Measurements from ENCODE around the gene FRY. TPM values are rescaled to one million over a fixed set of nuclear protein-coding genes. Genes with fewer than 3 reads are reported as not detected.
A peak's percentile ranks its signal among the peaks of the same experiment; 100 is the strongest.

Gene FRY
- total and polyA plus RNA-seq, 2 donors, result 4.8 to 9.8 TPM

DNA sequence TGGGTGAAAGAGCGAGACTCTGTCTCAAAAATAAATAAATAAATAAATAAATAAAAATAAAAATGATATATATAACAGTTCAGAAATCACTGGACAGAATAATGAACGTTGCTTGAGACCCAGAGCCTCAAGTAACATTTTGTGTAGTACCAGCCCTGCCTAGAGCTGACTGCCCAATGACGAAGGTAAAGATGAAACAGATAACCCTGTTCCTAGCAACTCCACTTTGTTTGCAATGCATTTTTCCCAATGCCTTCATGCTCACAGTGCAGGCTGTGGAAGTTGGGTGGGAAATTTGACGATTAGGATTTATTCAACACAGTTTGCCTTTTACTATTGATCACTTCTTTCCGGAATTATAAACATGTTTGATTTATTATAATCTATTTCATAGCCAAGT lies 22.2 kb upstream of the FRY start:
- H3K4me1 ChIP-seq (ENCODE audit: control insufficient read depth in 2 of 2, insufficient read depth in 2 of 2, low read length in 2 of 2), result no peaks in the 10 kb centered on the region
- DNase-seq (ENCODE audit: low read depth in 6 of 9, low spot score in 9 of 9), result no peak
- no peaks in the 10 kb centered on the region for H3K36me3 ChIP-seq (ENCODE audit: control insufficient read depth in 2 of 2, insufficient read depth in 2 of 2, low read length in 1 of 2)
- H3K9me3 ChIP-seq (ENCODE audit: control insufficient read depth in 2 of 2, insufficient read depth in 1 of 2, low read length in 1 of 2), result no peaks in the 10 kb centered on the region
- H3K27me3 ChIP-seq (ENCODE audit: control insufficient read depth in 2 of 2, insufficient read depth in 1 of 2, low read length in 1 of 2), result no peaks in the 10 kb centered on the region
- no peak overlapping the region for H3K4me3 ChIP-seq (ENCODE audit: low read length in 2 of 2)
- H3K27ac ChIP-seq (ENCODE audit: low read depth in 1 of 2, low read length in 1 of 2), result no peak overlapping the region
- 94% methylated on average over 5 of the region's 5 CpGs for WGBS

DNA sequence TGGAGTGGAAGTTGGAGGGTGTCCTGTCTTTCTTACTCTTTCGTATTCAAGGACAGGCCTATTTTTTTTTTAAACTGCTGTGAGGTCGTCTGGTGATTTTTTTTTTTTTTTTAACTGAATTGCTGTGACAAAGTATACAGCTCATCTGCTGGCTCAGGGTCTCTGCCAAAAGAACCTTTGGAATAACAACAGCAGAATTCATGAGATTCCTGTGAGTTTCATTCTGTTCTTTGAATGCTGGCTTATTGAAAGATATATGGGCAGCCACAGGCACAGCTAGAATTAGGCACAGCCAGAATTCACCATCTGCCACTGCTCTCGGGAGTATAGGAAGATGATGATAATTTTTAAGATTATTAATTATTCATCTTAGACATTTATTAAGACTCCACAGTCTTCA lies 21.4 kb upstream of the FRY start:
- Histone ChIP-seq H3K27ac (ENCODE audit: low read depth in 1 of 2, low read length in 1 of 2) (no peak overlapping the region), H3K4me1 (ENCODE audit: control insufficient read depth in 2 of 2, insufficient read depth in 2 of 2, low read length in 2 of 2) (no peaks in the 10 kb centered on the region), H3K27me3 (ENCODE audit: control insufficient read depth in 2 of 2, insufficient read depth in 1 of 2, low read length in 1 of 2) (no peaks in the 10 kb centered on the region), H3K36me3 (ENCODE audit: control insufficient read depth in 2 of 2, insufficient read depth in 2 of 2, low read length in 1 of 2) (no peaks in the 10 kb centered on the region), H3K9me3 (ENCODE audit: control insufficient read depth in 2 of 2, insufficient read depth in 1 of 2, low read length in 1 of 2) (no peaks in the 10 kb centered on the region), H3K4me3 (ENCODE audit: low read length in 2 of 2) (no peak overlapping the region)
- no peak for DNase-seq (ENCODE audit: low read depth in 6 of 9, low spot score in 9 of 9)
- WGBS, result 94% methylated on average over 3 of the region's 3 CpGs

DNA sequence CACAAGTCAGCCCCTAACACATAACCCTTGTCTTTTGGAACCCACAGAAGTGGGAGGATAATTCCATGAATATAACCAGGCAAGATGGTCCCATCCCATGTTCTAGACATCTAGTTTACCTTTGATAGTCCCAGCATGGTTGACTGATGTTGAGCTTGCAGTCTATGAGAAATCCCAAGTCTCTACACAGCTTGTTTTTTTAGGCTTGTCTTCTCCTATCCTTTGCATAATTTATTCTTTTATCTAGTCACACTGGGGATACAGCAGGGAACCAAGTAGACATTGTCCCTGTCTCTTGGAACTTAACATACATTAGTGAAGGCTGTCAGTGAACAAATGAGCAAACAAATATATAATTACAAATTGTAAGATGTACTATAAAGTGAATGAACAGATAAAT lies 19.6 kb upstream of the FRY start:
- H3K27ac ChIP-seq (ENCODE audit: low read depth in 1 of 2, low read length in 1 of 2), result no peak overlapping the region
- no peaks in the 10 kb centered on the region for H3K4me1 ChIP-seq (ENCODE audit: control insufficient read depth in 2 of 2, insufficient read depth in 2 of 2, low read length in 2 of 2)
- no peak overlapping the region for H3K4me3 ChIP-seq (ENCODE audit: low read length in 2 of 2)
- H3K36me3 ChIP-seq (ENCODE audit: control insufficient read depth in 2 of 2, insufficient read depth in 2 of 2, low read length in 1 of 2), result no peaks in the 10 kb centered on the region
- H3K9me3 ChIP-seq (ENCODE audit: control insufficient read depth in 2 of 2, insufficient read depth in 1 of 2, low read length in 1 of 2), result no peaks in the 10 kb centered on the region
- H3K27me3 ChIP-seq (ENCODE audit: control insufficient read depth in 2 of 2, insufficient read depth in 1 of 2, low read length in 1 of 2), result no peaks in the 10 kb centered on the region
- no peak for DNase-seq (ENCODE audit: low read depth in 6 of 9, low spot score in 9 of 9)

DNA sequence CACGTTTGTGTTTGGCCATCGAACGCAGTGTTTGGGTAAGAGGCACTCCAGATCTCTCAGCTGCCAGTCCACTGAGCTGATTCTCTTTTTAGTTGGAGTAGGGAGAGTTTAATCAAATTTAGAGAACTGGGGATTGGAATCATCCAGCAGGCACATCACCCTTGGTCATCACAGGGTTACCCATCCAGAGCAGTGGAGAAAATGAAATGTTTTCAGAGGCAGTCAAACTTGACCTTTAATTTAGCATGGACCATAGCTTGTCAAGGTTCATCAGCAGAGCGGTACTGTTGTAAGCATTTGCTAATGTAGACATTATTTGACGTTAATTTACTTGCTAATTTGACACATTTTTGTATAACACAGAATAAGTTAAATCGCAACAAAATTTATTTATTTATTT lies 18.4 kb upstream of the FRY start:
- no peaks in the 10 kb centered on the region for H3K27me3 ChIP-seq (ENCODE audit: control insufficient read depth in 2 of 2, insufficient read depth in 1 of 2, low read length in 1 of 2)
- DNase-seq (ENCODE audit: low read depth in 6 of 9, low spot score in 9 of 9), result no peak
- WGBS, result 96% methylated on average over 6 of the region's 6 CpGs
- no peak overlapping the region for H3K4me3 ChIP-seq (ENCODE audit: low read length in 2 of 2)
- H3K9me3 ChIP-seq (ENCODE audit: control insufficient read depth in 2 of 2, insufficient read depth in 1 of 2, low read length in 1 of 2), result no peaks in the 10 kb centered on the region
- H3K36me3 ChIP-seq (ENCODE audit: control insufficient read depth in 2 of 2, insufficient read depth in 2 of 2, low read length in 1 of 2), result no peaks in the 10 kb centered on the region
- H3K4me1 ChIP-seq (ENCODE audit: control insufficient read depth in 2 of 2, insufficient read depth in 2 of 2, low read length in 2 of 2), result no peaks in the 10 kb centered on the region
- no peak overlapping the region for H3K27ac ChIP-seq (ENCODE audit: low read depth in 1 of 2, low read length in 1 of 2)

DNA sequence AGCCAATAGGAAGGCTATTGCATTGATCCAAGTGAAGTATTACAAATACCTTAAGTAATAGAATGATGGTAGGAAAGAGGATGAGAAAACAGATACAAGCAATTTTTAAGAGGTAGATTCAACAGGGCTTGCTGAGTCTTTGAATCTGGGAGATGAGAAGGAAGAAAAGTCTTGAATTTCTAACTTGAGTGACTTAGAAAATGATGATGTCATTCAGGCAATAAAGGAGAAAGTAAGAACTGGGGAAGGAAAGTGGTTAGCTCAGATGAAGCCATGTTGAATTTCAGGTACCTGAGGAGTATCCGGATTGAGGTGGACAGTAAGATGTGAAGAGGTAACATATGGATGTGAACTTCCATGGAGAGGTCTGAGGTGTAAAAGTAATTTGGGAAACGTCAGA lies 15.5 kb upstream of the FRY start:
- no peaks in the 10 kb centered on the region for H3K9me3 ChIP-seq (ENCODE audit: control insufficient read depth in 2 of 2, insufficient read depth in 1 of 2, low read length in 1 of 2)
- 95% methylated on average over 2 of the region's 2 CpGs for WGBS

DNA sequence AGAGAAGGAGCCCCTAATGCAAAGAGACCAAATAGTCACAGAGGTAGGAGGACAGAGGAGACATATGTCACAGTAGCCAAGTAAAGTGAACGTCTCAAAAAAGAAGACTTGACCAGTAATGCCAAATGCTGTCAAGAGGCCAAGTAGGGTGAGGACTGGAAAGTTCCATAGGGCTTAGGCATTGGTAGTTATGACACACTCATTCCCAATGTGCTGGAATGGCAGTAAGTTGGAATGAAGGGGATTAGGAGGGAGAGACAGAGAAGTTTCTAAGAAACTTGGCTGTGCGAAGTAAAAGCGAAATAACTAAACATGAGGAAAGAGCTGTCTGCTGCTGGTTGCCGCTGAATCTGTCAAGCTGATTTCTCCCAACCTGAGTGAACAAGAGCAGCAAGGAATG lies 14.9 kb upstream of the FRY start:
- WGBS, result 97% methylated on average over 4 of the region's 4 CpGs
- Histone ChIP-seq H3K27ac (ENCODE audit: low read depth in 1 of 2, low read length in 1 of 2) (no peak overlapping the region), H3K36me3 (ENCODE audit: control insufficient read depth in 2 of 2, insufficient read depth in 2 of 2, low read length in 1 of 2) (no peaks in the 10 kb centered on the region), H3K4me3 (ENCODE audit: low read length in 2 of 2) (no peak overlapping the region), H3K9me3 (ENCODE audit: control insufficient read depth in 2 of 2, insufficient read depth in 1 of 2, low read length in 1 of 2) (no peaks in the 10 kb centered on the region), H3K4me1 (ENCODE audit: control insufficient read depth in 2 of 2, insufficient read depth in 2 of 2, low read length in 2 of 2) (no peaks in the 10 kb centered on the region), H3K27me3 (ENCODE audit: control insufficient read depth in 2 of 2, insufficient read depth in 1 of 2, low read length in 1 of 2) (no peaks in the 10 kb centered on the region)
- no peak for DNase-seq (ENCODE audit: low read depth in 6 of 9, low spot score in 9 of 9)

More for the DNA sequence above, 15.5 kb upstream of the FRY start:
- Histone ChIP-seq H3K4me3 (ENCODE audit: low read length in 2 of 2) (no peak overlapping the region), H3K27me3 (ENCODE audit: control insufficient read depth in 2 of 2, insufficient read depth in 1 of 2, low read length in 1 of 2) (no peaks in the 10 kb centered on the region), H3K36me3 (ENCODE audit: control insufficient read depth in 2 of 2, insufficient read depth in 2 of 2, low read length in 1 of 2) (no peaks in the 10 kb centered on the region), H3K27ac (ENCODE audit: low read depth in 1 of 2, low read length in 1 of 2) (no peak overlapping the region), H3K4me1 (ENCODE audit: control insufficient read depth in 2 of 2, insufficient read depth in 2 of 2, low read length in 2 of 2) (no peaks in the 10 kb centered on the region)
- no peak for DNase-seq (ENCODE audit: low read depth in 6 of 9, low spot score in 9 of 9)

DNA sequence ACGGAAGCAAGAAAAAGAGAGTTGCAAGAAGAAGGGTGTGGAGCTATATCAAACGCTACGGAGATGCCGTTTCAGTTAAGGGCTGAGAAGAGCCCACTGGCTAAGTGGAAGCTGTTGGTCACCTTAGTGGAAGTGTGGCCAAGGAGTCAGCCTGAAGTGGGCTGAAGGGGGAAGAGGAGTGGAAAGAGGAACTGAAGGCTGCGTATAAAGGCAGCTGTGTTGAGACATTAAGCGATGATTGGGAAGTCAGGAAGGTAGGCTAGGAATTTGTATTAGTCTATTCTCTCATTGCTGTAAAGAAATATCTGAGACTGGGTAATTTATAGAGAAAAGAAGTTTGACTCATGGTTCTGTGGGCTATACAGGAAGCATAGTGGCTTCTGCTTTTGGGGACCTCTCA lies 14.1 kb upstream of the FRY start:
- H3K4me1 ChIP-seq (ENCODE audit: control insufficient read depth in 2 of 2, insufficient read depth in 2 of 2, low read length in 2 of 2), result no peaks in the 10 kb centered on the region
- H3K27me3 ChIP-seq (ENCODE audit: control insufficient read depth in 2 of 2, insufficient read depth in 1 of 2, low read length in 1 of 2), result no peaks in the 10 kb centered on the region
- no peak overlapping the region for H3K4me3 ChIP-seq (ENCODE audit: low read length in 2 of 2)
- H3K36me3 ChIP-seq (ENCODE audit: control insufficient read depth in 2 of 2, insufficient read depth in 2 of 2, low read length in 1 of 2), result no peaks in the 10 kb centered on the region
- H3K27ac ChIP-seq (ENCODE audit: low read depth in 1 of 2, low read length in 1 of 2), result no peak overlapping the region
- H3K9me3 ChIP-seq (ENCODE audit: control insufficient read depth in 2 of 2, insufficient read depth in 1 of 2, low read length in 1 of 2), result no peaks in the 10 kb centered on the region
- no peak for DNase-seq (ENCODE audit: low read depth in 6 of 9, low spot score in 9 of 9)
- 94% methylated on average over 6 of the region's 6 CpGs for WGBS

DNA sequence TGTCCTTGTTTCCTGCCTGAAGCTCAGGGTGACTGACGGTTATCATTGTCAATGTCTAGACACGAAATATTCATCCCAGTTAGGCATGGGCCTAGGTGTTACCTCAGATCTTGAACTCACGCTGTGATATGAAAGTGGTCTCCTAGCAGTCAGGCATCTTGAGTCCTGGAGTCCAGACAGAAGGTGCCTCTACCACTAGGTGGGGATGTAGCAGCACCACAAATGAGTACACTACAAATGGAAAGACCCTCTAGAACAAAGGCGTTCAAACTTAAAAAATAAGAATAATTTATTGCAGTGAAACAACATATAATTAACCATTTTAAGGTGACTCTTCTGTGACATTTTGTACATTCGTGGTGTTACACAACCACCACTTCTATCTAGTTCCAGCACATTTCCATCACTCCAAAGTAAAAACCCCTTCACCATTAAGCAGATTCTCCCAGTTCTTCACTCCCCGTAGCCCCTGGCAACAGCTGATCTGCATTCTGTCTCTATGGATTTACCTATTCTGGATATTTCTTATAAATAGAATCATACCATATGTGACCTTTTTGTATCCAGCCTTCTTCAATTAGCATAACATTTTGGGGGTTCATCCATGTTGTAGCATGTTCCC lies 11.9 kb upstream of the FRY start:
- no peaks in the 10 kb centered on the region for H3K4me1 ChIP-seq (ENCODE audit: control insufficient read depth in 2 of 2, insufficient read depth in 2 of 2, low read length in 2 of 2)
- H3K36me3 ChIP-seq (ENCODE audit: control insufficient read depth in 2 of 2, insufficient read depth in 2 of 2, low read length in 1 of 2), result no peaks in the 10 kb centered on the region
- H3K4me3 ChIP-seq (ENCODE audit: low read length in 2 of 2), result no peak overlapping the region
- no peak overlapping the region for H3K27ac ChIP-seq (ENCODE audit: low read depth in 1 of 2, low read length in 1 of 2)
- 52% methylated on average over 6 of the region's 6 CpGs for WGBS
- DNase-seq (ENCODE audit: low read depth in 6 of 9, low spot score in 9 of 9), result peak; percentile 29 to 87 (median 68)
- H3K9me3 ChIP-seq (ENCODE audit: control insufficient read depth in 2 of 2, insufficient read depth in 1 of 2, low read length in 1 of 2), result no peaks in the 10 kb centered on the region
- no peaks in the 10 kb centered on the region for H3K27me3 ChIP-seq (ENCODE audit: control insufficient read depth in 2 of 2, insufficient read depth in 1 of 2, low read length in 1 of 2)

DNA sequence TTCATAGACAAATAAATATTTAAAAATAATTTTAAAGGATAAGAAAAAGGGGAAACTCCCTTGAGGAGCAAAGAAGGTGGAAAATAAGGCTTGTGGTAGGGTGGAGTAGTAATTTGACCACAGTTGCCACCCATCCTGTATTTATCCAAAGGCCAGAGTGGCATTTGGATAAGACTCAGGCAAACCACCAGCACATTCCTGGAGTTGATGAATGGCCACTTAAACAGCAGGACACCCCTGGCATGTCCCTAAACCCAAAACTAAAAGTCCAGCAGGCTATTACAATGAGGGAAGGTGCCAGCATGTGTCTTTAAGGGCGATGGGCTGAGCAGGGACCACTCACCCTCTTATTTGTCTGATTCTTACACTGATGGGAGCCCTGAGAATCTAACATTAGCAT lies 9.8 kb upstream of the FRY start:
- no peaks in the 10 kb centered on the region for H3K4me1 ChIP-seq (ENCODE audit: control insufficient read depth in 2 of 2, insufficient read depth in 2 of 2, low read length in 2 of 2)
- H3K27me3 ChIP-seq (ENCODE audit: control insufficient read depth in 2 of 2, insufficient read depth in 1 of 2, low read length in 1 of 2), result no peaks in the 10 kb centered on the region
- H3K4me3 ChIP-seq (ENCODE audit: low read length in 2 of 2), result no peak overlapping the region
- DNase-seq (ENCODE audit: low read depth in 6 of 9, low spot score in 9 of 9), result no peak
- no peaks in the 10 kb centered on the region for H3K36me3 ChIP-seq (ENCODE audit: control insufficient read depth in 2 of 2, insufficient read depth in 2 of 2, low read length in 1 of 2)
- no peaks in the 10 kb centered on the region for H3K9me3 ChIP-seq (ENCODE audit: control insufficient read depth in 2 of 2, insufficient read depth in 1 of 2, low read length in 1 of 2)
- 93% methylated on average over 1 of the region's 1 CpG for WGBS
- H3K27ac ChIP-seq (ENCODE audit: low read depth in 1 of 2, low read length in 1 of 2), result no peak overlapping the region

DNA sequence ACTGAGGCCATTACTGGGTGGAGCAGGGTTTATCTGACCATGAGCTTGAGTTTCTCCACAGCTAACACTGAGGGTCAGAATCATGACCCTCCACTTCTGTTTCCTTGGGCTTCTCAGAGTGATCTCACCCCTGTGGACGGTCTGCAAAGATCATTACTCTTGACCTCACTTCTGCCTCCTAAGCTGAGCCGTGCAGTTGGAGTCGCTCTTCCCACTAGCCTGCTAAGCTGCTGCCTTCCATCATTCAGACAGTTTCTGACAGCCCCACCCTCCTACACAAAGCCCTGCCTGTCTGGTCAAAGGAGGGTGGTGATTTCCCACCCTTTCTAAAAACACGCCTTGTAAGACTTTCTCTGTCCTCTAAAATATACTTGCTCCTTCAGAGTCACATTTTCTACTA lies 9.3 kb upstream of the FRY start:
- H3K27ac ChIP-seq (ENCODE audit: low read depth in 1 of 2, low read length in 1 of 2), result no peak overlapping the region
- no peaks in the 10 kb centered on the region for H3K27me3 ChIP-seq (ENCODE audit: control insufficient read depth in 2 of 2, insufficient read depth in 1 of 2, low read length in 1 of 2)
- no peaks in the 10 kb centered on the region for H3K9me3 ChIP-seq (ENCODE audit: control insufficient read depth in 2 of 2, insufficient read depth in 1 of 2, low read length in 1 of 2)
- DNase-seq (ENCODE audit: low read depth in 6 of 9, low spot score in 9 of 9), result no peak
- H3K4me3 ChIP-seq (ENCODE audit: low read length in 2 of 2), result no peak overlapping the region
- no peaks in the 10 kb centered on the region for H3K36me3 ChIP-seq (ENCODE audit: control insufficient read depth in 2 of 2, insufficient read depth in 2 of 2, low read length in 1 of 2)
- 81% methylated on average over 4 of the region's 4 CpGs for WGBS
- H3K4me1 ChIP-seq (ENCODE audit: control insufficient read depth in 2 of 2, insufficient read depth in 2 of 2, low read length in 2 of 2), result no peaks in the 10 kb centered on the region
